Prostate gland (tissue), 1 donor: Measurements from ENCODE around the gene FHL5.

ENCODE experiments used
- POLR2A ChIP-seq: fragments of 450-650 bp; IDR thresholded peaks from one replicate; pipeline ENCODE4 v1.6.1; 2016; ENCODE audit warnings: antibody characterized with exemption, mild to moderate bottlenecking
- POLR2AphosphoS5 ChIP-seq: sonication (generic); formaldehyde crosslinking; IDR thresholded peaks from one replicate; pipeline ENCODE4 v1.6.1; 2017; ENCODE audit warnings: antibody characterized with exemption

- TF ChIP-seq POLR2AphosphoS5: no peak
- TF ChIP-seq POLR2A: no peak
Measured at GRCh38 chr6:96657344-96657743, 94.4 kb downstream of the FHL5 start.
